Astrocyte (in vitro differentiated cells and primary cell): ENCODE measurements around the gene NMU.

Experiments used
- CTCF ChIP-seq: IDR thresholded peaks from 2 replicates; pipeline ENCODE4 v1.5.1; 2011; ENCODE audit warnings: low read depth, mild to moderate bottlenecking, inconsistent platforms, low read length, moderate library complexity; ENCODE audit not compliant: insufficient read depth
- EZH2 ChIP-seq: IDR thresholded peaks from 2 replicates; pipeline ENCODE4 v1.6.1; 2012; ENCODE audit warnings: mild to moderate bottlenecking, low read length, inconsistent platforms; ENCODE audit not compliant: insufficient read depth

- TF ChIP-seq CTCF (no peak), EZH2 (no peak)
Measured at GRCh38 chr4:55633903-55634302, 2.2 kb downstream of the NMU start.
